ENCODE measurements around the gene C12orf54. TPM values are rescaled to one million over a fixed set of nuclear protein-coding genes. Genes with fewer than 3 reads are reported as not detected.
"Not testable (repeated sequence)": the region's sequence is repeated elsewhere in the genome, so short reads cannot be mapped to it uniquely, and the experiment has no call there.

Gene C12orf54
- total RNA-seq (1 to 10 TPM in 2 of 4 donors, not detected in 2; 1.2 to 8.3 TPM), polyA plus RNA-seq (under 1 TPM in 1 of 3 donors, not detected in 2; 0.28 TPM)

GRCh38 chr12:48482198-48482597 is at the start of gene C12orf54:
Gene C12orf54 (plus strand): TSS chr12:48482498. CDS start chr12:48483297, 799 bp downstream.
- Histone ChIP-seq H3K4me1 (no peaks in the 10 kb centered on the region), H3K9me3 (no peaks in the 10 kb centered on the region), H3K4me3 (no peak within 1 kb of the TSS), H3K27ac (no peak within 1 kb of the TSS), H3K36me3 (no peaks in the 10 kb centered on the region), H3K27me3 (no peaks in the 10 kb centered on the region)
- TF ChIP-seq POLR2AphosphoS5 (IDR thresholded peaks at IDR 0.05) (no peak), EP300 (IDR thresholded peaks at IDR 0.05) (no peak), POLR2A (IDR thresholded peaks at IDR 0.05) (no peak)
- TF ChIP-seq, protein P1, sequence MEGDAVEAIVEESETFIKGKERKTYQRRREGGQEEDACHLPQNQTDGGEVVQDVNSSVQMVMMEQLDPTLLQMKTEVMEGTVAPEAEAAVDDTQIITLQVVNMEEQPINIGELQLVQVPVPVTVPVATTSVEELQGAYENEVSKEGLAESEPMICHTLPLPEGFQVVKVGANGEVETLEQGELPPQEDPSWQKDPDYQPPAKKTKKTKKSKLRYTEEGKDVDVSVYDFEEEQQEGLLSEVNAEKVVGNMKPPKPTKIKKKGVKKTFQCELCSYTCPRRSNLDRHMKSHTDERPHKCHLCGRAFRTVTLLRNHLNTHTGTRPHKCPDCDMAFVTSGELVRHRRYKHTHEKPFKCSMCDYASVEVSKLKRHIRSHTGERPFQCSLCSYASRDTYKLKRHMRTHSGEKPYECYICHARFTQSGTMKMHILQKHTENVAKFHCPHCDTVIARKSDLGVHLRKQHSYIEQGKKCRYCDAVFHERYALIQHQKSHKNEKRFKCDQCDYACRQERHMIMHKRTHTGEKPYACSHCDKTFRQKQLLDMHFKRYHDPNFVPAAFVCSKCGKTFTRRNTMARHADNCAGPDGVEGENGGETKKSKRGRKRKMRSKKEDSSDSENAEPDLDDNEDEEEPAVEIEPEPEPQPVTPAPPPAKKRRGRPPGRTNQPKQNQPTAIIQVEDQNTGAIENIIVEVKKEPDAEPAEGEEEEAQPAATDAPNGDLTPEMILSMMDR (IDR thresholded peaks at IDR 0.05) = no peak
- WGBS, 2 donors = 89 to 93% methylated on average over 2 of the region's 2 CpGs
- no peak for DNase-seq
- intact Hi-C loops (cut with DNase I) = no loop called here

DNA sequence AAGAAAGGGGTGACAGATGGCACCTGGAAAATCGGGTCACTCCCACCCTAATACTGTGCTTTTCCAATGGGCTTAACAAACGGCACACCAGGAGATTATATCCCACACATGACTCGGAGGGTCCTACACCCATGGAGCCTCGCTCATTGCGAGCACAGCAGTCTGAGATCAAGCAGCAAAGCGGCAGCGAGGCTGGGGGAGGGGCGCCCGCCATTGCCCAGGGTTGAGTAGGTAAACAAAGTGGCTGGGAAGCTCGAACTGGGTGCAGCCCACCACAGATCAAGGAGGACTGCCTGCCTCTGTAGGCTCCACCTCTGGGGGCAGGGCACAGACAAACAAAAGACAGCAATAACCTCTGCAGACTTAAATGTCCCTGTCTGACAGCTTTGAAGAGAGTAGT is 48.3 kb upstream of the C12orf54 start:
- H3K4me3 ChIP-seq; DNase-seq; intact Hi-C loops (cut with DNase I); H3K27ac ChIP-seq; H3K36me3 ChIP-seq; H3K9me3 ChIP-seq; H3K4me1 ChIP-seq; H3K27me3 ChIP-seq: not testable (repeated sequence)
- WGBS, 2 donors = 85 to 88% methylated on average over 10 of the region's 10 CpGs

DNA sequence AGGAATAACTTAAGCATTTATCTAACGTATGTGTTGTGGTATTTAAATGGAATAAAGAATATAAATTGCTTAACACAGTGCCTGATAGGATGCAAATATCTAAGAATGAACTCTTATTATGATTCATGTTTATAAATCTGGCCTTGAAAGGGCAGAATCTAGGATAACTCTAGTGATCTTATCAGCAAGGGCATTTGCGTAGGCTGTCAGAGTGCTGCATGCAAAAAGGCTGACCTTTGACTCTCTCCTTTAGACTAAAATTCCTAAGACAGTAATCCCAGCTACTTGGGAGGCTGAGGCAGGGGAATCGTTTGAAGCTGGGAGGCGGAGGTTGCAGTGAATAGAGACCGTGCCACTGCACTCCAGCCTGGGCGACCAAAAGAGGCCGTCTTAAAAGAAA is 41.2 kb upstream of the C12orf54 start:
- WGBS, 2 donors = 64 to 71% methylated on average over 7 of the region's 7 CpGs
- H3K27ac ChIP-seq = no peak overlapping the region

GRCh38 chr12:48442179-48442847 is 40.0 kb upstream of the C12orf54 start:
- intact Hi-C loops (cut with DNase I) = no loop called here
- Histone ChIP-seq H3K27me3 (no peaks in the 10 kb centered on the region), H3K36me3 (no peaks in the 10 kb centered on the region), H3K9me3 (no peaks in the 10 kb centered on the region), H3K4me3 (no peak overlapping the region), H3K27ac (no peak overlapping the region), H3K4me1 (no peaks in the 10 kb centered on the region)
- TF ChIP-seq EP300 (IDR thresholded peaks at IDR 0.05) = no peak
- no peak for TF ChIP-seq POLR2A (IDR thresholded peaks at IDR 0.05)
- TF ChIP-seq, protein P1 (IDR thresholded peaks at IDR 0.05) = no peak
- no peak for TF ChIP-seq POLR2AphosphoS5 (IDR thresholded peaks at IDR 0.05)
- 74 to 86% methylated on average over 3 of the region's 3 CpGs for WGBS, 2 donors
- no peak for DNase-seq

More for the DNA sequence above, 41.2 kb upstream of the C12orf54 start:
- no peaks in the 10 kb centered on the region for H3K9me3 ChIP-seq
- no peaks in the 10 kb centered on the region for H3K4me1 ChIP-seq
- H3K4me3 ChIP-seq = no peak overlapping the region
- intact Hi-C loops (cut with DNase I) = no loop called here
- H3K36me3 ChIP-seq = no peaks in the 10 kb centered on the region
- DNase-seq = no peak
- H3K27me3 ChIP-seq = no peaks in the 10 kb centered on the region
- TF ChIP-seq, protein P1 (IDR thresholded peaks at IDR 0.05) = no peak
- TF ChIP-seq POLR2AphosphoS5 (IDR thresholded peaks at IDR 0.05) = no peak
- TF ChIP-seq POLR2A (IDR thresholded peaks at IDR 0.05) = no peak
- TF ChIP-seq EP300 (IDR thresholded peaks at IDR 0.05) = no peak

DNA sequence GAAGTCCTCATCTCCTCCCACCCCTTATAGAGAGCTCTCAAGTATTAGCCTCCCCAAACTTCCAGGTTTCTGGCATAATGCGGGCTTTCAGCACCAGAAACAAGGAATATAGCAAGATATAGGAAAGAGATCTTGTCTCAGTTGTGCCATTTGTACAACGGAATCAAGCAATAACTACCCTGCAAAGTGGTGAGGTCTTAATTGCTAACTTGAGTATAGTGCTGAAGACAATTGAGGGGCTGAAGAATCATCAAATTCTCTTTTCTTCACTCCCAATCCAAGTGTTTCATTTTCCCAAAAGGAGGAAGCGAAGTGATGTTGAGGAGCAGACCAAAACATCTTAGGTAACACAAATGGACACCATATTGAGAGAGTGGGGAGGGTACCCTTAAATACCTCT is 36.8 kb upstream of the C12orf54 start:
- TF ChIP-seq POLR2A (IDR thresholded peaks at IDR 0.05) (no peak), EP300 (IDR thresholded peaks at IDR 0.05) (no peak), POLR2AphosphoS5 (IDR thresholded peaks at IDR 0.05) (no peak)
- TF ChIP-seq, protein P1 (IDR thresholded peaks at IDR 0.05) = no peak
- H3K9me3 ChIP-seq = peaks cover 0 to 3% (median 0%) of the 10 kb centered on the region in 4 donors
- no peak overlapping the region for H3K27ac ChIP-seq
- H3K27me3 ChIP-seq = no peaks in the 10 kb centered on the region
- H3K4me1 ChIP-seq = no peaks in the 10 kb centered on the region
- intact Hi-C loops (cut with DNase I) = no loop called here
- WGBS, 2 donors = 77 to 96% methylated on average over 3 of the region's 3 CpGs
- H3K36me3 ChIP-seq = no peaks in the 10 kb centered on the region
- H3K4me3 ChIP-seq = no peak overlapping the region
- DNase-seq = no peak

Measured in sigmoid colon (tissue), 7 donors.